GM21737 (cell line): ENCODE results near the gene SIRPB2.
"Not testable (repeated sequence)": the region's sequence is repeated elsewhere in the genome, so short reads cannot be mapped to it uniquely, and the experiment has no call there.

Experiments used
- ATAC-seq: cut with Tn5 transposase; IDR thresholded peaks from one replicate; pipeline ENCODE4 v1.9.1; 2021; ENCODE audit warnings: mild to moderate bottlenecking, moderate library complexity; ENCODE audit not compliant: unreplicated experiment

Gene SIRPB2

GRCh38 chr20:1500496-1500895 lies 9.3 kb upstream of the SIRPB2 start:
- ATAC-seq = no peak

GRCh38 chr20:1499528-1500420 lies 8.6 kb upstream of the SIRPB2 start:
- no peak for ATAC-seq

- ATAC-seq = not testable (repeated sequence)
These were observed 6.2 kb upstream of the SIRPB2 start for GRCh38 chr20:1497371-1497770.

GRCh38 chr20:1496930-1497329 lies 5.7 kb upstream of the SIRPB2 start:
- no peak for ATAC-seq

- ATAC-seq = no peak
These were observed 3.2 kb upstream of the SIRPB2 start for GRCh38 chr20:1494436-1494835.

- ATAC-seq = no peak
These were observed 2.3 kb upstream of the SIRPB2 start for GRCh38 chr20:1493536-1493935.

GRCh38 chr20:1491860-1492642 lies 831 bp upstream of the SIRPB2 start:
- no peak for ATAC-seq

GRCh38 chr20:1490643-1491195 lies 501 bp downstream of the SIRPB2 start:
- no peak for ATAC-seq

- ATAC-seq = no peak
These were observed 1.3 kb downstream of the SIRPB2 start for GRCh38 chr20:1489764-1490436.

GRCh38 chr20:1489325-1489724 lies 1.9 kb downstream of the SIRPB2 start:
- no peak for ATAC-seq

- ATAC-seq = no peak
These were observed 4.7 kb downstream of the SIRPB2 start for GRCh38 chr20:1486566-1486965.

GRCh38 chr20:1484438-1485116 lies 6.6 kb downstream of the SIRPB2 start:
- ATAC-seq = no peak

GRCh38 chr20:1479831-1480595 lies 11.2 kb downstream of the SIRPB2 start:
- no peak for ATAC-seq

- ATAC-seq = no peak
These were observed 12.7 kb downstream of the SIRPB2 start for GRCh38 chr20:1478566-1478965.

GRCh38 chr20:1477896-1478490 lies 13.2 kb downstream of the SIRPB2 start:
- no peak for ATAC-seq

- no peak for ATAC-seq
These were observed 16.2 kb downstream of the SIRPB2 start for GRCh38 chr20:1474817-1475603.

GRCh38 chr20:1474325-1474724 lies 16.9 kb downstream of the SIRPB2 start:
- ATAC-seq = no peak
